Ovary (tissue), 9 donors: ENCODE data around the gene AGFG2. TPM values are rescaled to one million over a fixed set of nuclear protein-coding genes. Genes with fewer than 3 reads are reported as not detected.
A peak's percentile ranks its signal among the peaks of the same experiment; 100 is the strongest.

Experiments used
- DNase-seq, 5 donors: peaks; one replicate each; pipeline ENCODE4 v3.0.0-alpha.2; 2019 to 2020
- H3K27ac ChIP-seq, 2 donors: fragments of 200-600 bp; one replicate each; pipeline versions ENCODE4 v1.5.1 to v1.8.0; 2019 to 2022
- H3K27me3 ChIP-seq: fragments of 200-600 bp; one replicate; pipeline ENCODE4 v1.8.0; 2022
- H3K36me3 ChIP-seq: fragments of 200-600 bp; sonication (generic); one replicate; pipeline ENCODE4 v1.5.1; 2019
- H3K4me1 ChIP-seq: one replicate; pipeline ENCODE4 v1.8.1; 2013; ENCODE audit warnings: mild to moderate bottlenecking, moderate library complexity; ENCODE audit not compliant: insufficient read depth
- H3K4me3 ChIP-seq: fragments of 200-600 bp; sonication (generic); one replicate; pipeline ENCODE4 v1.5.1; 2017
- H3K9me3 ChIP-seq, 2 donors: fragments of 200-600 bp in 1 of 2; sonication (generic) in 1 of 2; one replicate each; pipeline versions ENCODE4 v1.5.1 to v1.8.1; 2013 to 2019; ENCODE audit warnings: mild to moderate bottlenecking in 1 of 2, moderate library complexity in 1 of 2
- CTCF ChIP-seq, 3 donors: fragments of 450-650 bp in 2 of 3; fragments of 200-600 bp in 1 of 3; IDR thresholded peaks; one replicate each; pipeline versions ENCODE4 v1.5.1 to v1.8.0; 2016 to 2022; ENCODE audit warnings: antibody characterized with exemption in 3 of 3, mild to moderate bottlenecking in 1 of 3
- EP300 ChIP-seq: sonication (generic); formaldehyde crosslinking; IDR thresholded peaks from one replicate; pipeline ENCODE4 v1.6.1; 2017; ENCODE audit warnings: antibody characterized with exemption
- POLR2A ChIP-seq: fragments of 450-650 bp; IDR thresholded peaks from one replicate; pipeline ENCODE4 v1.6.1; 2017; ENCODE audit warnings: antibody characterized with exemption, mild to moderate bottlenecking, moderate library complexity
- WGBS, 3 donors: extraction: QIAGEN DNeasy Blood & Tissue Kit in 1 of 3; methylation state at CpG; one replicate each; pipeline versions ENCODE4 v1.1.5 to v1.1.7; 2013 to 2017; 5-methylcytosine and 5-hydroxymethylcytosine counted together
- intact Hi-C, 4 donors: fragments of 100-400 bp; cut with DNase I; formaldehyde crosslinking; loops; one replicate each; pipeline versions ENCODE4 v1.11.0 to v1.15.1; 2022 to 2023
- polyA plus RNA-seq, 2 donors: library from polyadenylated mRNA; stranded (reverse); fragments of 200-250 nt in 1 of 2; fragments of 350-450 nt in 1 of 2; fragmentation: Illumina TruSeq in 1 of 2; extraction: RNeasy Lipid Tissue Mini Kit (QIAGEN cat#74804) in 1 of 2; gene quantifications; one replicate each; pipeline ENCODE4 v1.2.3, GENCODE V29; 2013 to 2014
- total RNA-seq, 7 donors: library from RNA; depleted of rRNA in 2 of 7; stranded (reverse); fragments of >200 nt in 2 of 7; fragmentation: NEBNext Ultra II Directional in 3 of 7; extraction: Animal tissue kit (Norgen Biotek cat#: 25700) in 3 of 7; gene quantifications; one replicate each; pipeline versions ENCODE4 v1.1.0 to v1.2.4, GENCODE V29; 2016 to 2023
- donor health status: DM: no; HTN: no; CAD: no; lungs with moderate emphysema.
- donor health status: DM: no; HTN: no; CAD: no.
- donor health status: Bipolar disorder and iron deficiency.
- donor health status: DM: yes; HTN: yes; CAD: no.
- donor health status: DM: no; HTN: no; CAD: no.
- donor health status: DM: yes; HTN: yes; CAD: no.

Gene AGFG2
- total and polyA plus RNA-seq, 9 donors, result 10.0 to 115 (median 55.9) TPM

GRCh38 chr7:100578246-100579183, 39.5 kb downstream of the AGFG2 start:
- whole genome bisulfite sequencing, 3 donors, result 86 to 87% (median 87%) methylated on average over 28 of the region's 28 CpGs
- no peaks in the 10 kb centered on the region for H3K36me3 ChIP-seq
- intact Hi-C loops, result no loop called here
- H3K27ac ChIP-seq, result no peak overlapping the region
- peaks cover 4% of the 10 kb centered on the region for H3K4me1 ChIP-seq
- H3K9me3 ChIP-seq, result no peaks in the 10 kb centered on the region
- TF ChIP-seq EP300 (no peak), CTCF (IDR thresholded peaks at IDR 0.05) (no peak), POLR2A (no peak)
- no peak overlapping the region for H3K4me3 ChIP-seq
- no peaks in the 10 kb centered on the region for H3K27me3 ChIP-seq
- no peak for DNase-seq

- peaks cover 14% of the 10 kb centered on the region for H3K4me1 ChIP-seq
- intact Hi-C loops, result loop anchor here in 1 of 4 donors (5.0 to 10.0 kb wide), 2 partner anchors 102 to 274 kb away; partner anchors contain the start of gene SLC12A9
- H3K27me3 ChIP-seq, result no peaks in the 10 kb centered on the region
- no peak for DNase-seq
- 71 to 84% (median 75%) methylated on average over 11 of the region's 11 CpGs for WGBS, 3 donors
- H3K36me3 ChIP-seq, result no peaks in the 10 kb centered on the region
- no peaks in the 10 kb centered on the region for H3K9me3 ChIP-seq
- TF ChIP-seq POLR2A (no peak), CTCF (IDR thresholded peaks at IDR 0.05) (no peak), EP300 (no peak)
- no peak overlapping the region for H3K27ac ChIP-seq
- H3K4me3 ChIP-seq, result no peak overlapping the region
Measured at GRCh38 chr7:100580466-100581283, 41.7 kb downstream of the AGFG2 start.

- no peak for TF ChIP-seq EP300
- TF ChIP-seq POLR2A, result no peak
- no peaks in the 10 kb centered on the region for H3K9me3 ChIP-seq
- H3K27me3 ChIP-seq, result no peaks in the 10 kb centered on the region
- no peaks in the 10 kb centered on the region for H3K36me3 ChIP-seq
- WGBS, 3 donors, result 65 to 79% (median 76%) methylated on average over 15 to 20 of the region's 20 CpGs
- peaks cover 14% of the 10 kb centered on the region for H3K4me1 ChIP-seq
- H3K27ac ChIP-seq, result no peak overlapping the region
- intact Hi-C loops, result loop anchor here in 1 of 4 donors (5.0 to 10.0 kb wide), 2 partner anchors 100 to 273 kb away; partner anchors contain the start of gene SLC12A9
- H3K4me3 ChIP-seq, result no peak overlapping the region
- peak in 3 of 5 donors; percentile 37 to 46 (median 40) for DNase-seq
Measured at GRCh38 chr7:100582041-100582579, 43.1 kb downstream of the AGFG2 start.

- Histone ChIP-seq H3K9me3 (no peaks in the 10 kb centered on the region), H3K4me1 (peaks cover 14% of the 10 kb centered on the region), H3K27ac (peak overlapping the region in 1 of 2 donors; percentile 26), H3K36me3 (no peaks in the 10 kb centered on the region), H3K4me3 (no peak overlapping the region), H3K27me3 (no peaks in the 10 kb centered on the region)
- 42 to 55% (median 42%) methylated on average over 11 of the region's 11 CpGs for WGBS, 3 donors
- TF ChIP-seq EP300 (no peak), CTCF (IDR thresholded peaks at IDR 0.05) (no peak), POLR2A (no peak)
- DNase-seq, result peak in 1 of 5 donors; percentile 35
- intact Hi-C loops, result loop anchor here in 1 of 4 donors (5.0 to 10.0 kb wide), 2 partner anchors 100 to 272 kb away; partner anchors contain the start of gene SLC12A9
Measured at GRCh38 chr7:100582650-100583049, 43.6 kb downstream of the AGFG2 start.
